OCI-LY1 (cell line): ENCODE results near the gene TPO.

ENCODE experiments used
- CTCF ChIP-seq: fragments of 200-600 bp; sonication (generic), shearing (Covaris generic); IDR thresholded peaks from 2 replicates; pipeline ENCODE4 v1.5.1; 2017; ENCODE audit warnings: mild to moderate bottlenecking, antibody characterized with exemption, low read length, moderate library complexity, mixed read lengths
- EZH2 ChIP-seq: fragments of 200-600 bp; sonication (generic), shearing (Covaris generic); IDR thresholded peaks from 2 replicates; pipeline ENCODE4 v1.8.0; 2017; ENCODE audit warnings: borderline replicate concordance, mixed run types, mild to moderate bottlenecking, antibody characterized with exemption, low read length, moderate library complexity, mixed read lengths

GRCh38 chr2:1371082-1371481, 42.2 kb upstream of the TPO start:
- TF ChIP-seq CTCF (no peak), EZH2 (no peak)
